HUES48 (cell line): ENCODE data around the gene KLHL20.
A peak's percentile ranks its signal among the peaks of the same experiment; 100 is the strongest.
"Not testable (repeated sequence)": the region's sequence is repeated elsewhere in the genome, so short reads cannot be mapped to it uniquely, and the experiment has no call there.

ENCODE experiments used
- H3K27ac ChIP-seq: one replicate; pipeline ENCODE4 v1.7.0; 2013; ENCODE audit warnings: low read depth, low read length, inconsistent platforms
- H3K27me3 ChIP-seq: 2 replicates; pipeline ENCODE4 v1.6.1; 2013; ENCODE audit warnings: mild to moderate bottlenecking, low read length; ENCODE audit not compliant: control insufficient read depth, insufficient read depth
- H3K36me3 ChIP-seq: 2 replicates; pipeline ENCODE4 v1.6.1; 2013; ENCODE audit warnings: low read length; ENCODE audit not compliant: control insufficient read depth, insufficient read depth
- H3K4me1 ChIP-seq: 2 replicates; pipeline ENCODE4 v1.6.1; 2013; ENCODE audit warnings: mild to moderate bottlenecking, low read length; ENCODE audit not compliant: control insufficient read depth, insufficient read depth
- H3K4me3 ChIP-seq: 2 replicates; pipeline ENCODE4 v1.5.1; 2013; ENCODE audit warnings: mild to moderate bottlenecking, low read depth, low read length
- H3K9ac ChIP-seq: 2 replicates; pipeline ENCODE4 v1.6.1; 2013; ENCODE audit warnings: mild to moderate bottlenecking, low read depth, low read length, moderate library complexity
- H3K9me3 ChIP-seq: 2 replicates; pipeline ENCODE4 v1.6.1; 2013; ENCODE audit warnings: low read length; ENCODE audit not compliant: control insufficient read depth, insufficient read depth

The KLHL20 gene

DNA sequence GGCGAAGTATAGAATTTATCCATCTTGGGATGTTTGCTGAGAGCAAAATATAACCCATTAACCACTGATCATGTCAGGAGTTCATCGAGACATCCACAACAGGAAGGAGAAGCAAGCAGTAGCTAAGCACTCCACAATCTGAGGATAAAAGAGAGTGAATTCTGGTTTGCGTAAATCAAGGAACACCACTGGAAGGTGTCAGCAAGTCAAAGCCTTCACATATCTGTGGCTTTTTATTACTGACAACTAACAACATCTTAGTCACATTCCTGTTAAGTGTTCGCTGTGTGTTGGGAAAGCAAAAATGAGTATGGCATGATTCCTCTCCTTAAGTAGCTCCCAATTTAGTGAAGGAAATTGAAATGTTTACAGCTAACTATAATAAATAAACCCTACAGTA is 65.2 kb downstream of the KLHL20 start:
- H3K4me1 ChIP-seq = no peaks in the 10 kb centered on the region
- H3K9me3 ChIP-seq = no peaks in the 10 kb centered on the region
- no peak overlapping the region for H3K4me3 ChIP-seq
- no peak overlapping the region for H3K27ac ChIP-seq
- peaks cover 41% of the 10 kb centered on the region for H3K36me3 ChIP-seq
- no peaks in the 10 kb centered on the region for H3K27me3 ChIP-seq
- H3K9ac ChIP-seq = no peak overlapping the region

DNA sequence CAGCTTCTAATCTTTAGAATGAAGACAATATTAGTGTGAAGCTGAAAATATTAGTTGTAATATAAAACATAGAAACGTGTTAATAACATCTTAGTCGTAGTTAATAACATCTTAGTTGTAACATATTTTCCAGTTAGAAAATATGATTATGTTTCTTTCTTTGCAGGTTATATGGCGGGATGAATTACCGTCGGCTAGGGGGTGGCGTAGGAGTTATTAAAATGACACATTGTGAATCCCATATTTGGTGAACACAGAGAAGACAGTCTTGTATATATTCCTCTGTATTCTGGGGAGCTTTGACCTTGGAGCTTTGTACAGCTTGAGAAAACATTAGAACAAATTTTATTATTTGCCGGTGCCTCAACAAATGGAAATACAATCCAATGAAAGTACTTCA is 70.2 kb downstream of the KLHL20 start:
- Histone ChIP-seq H3K36me3 (peaks cover 46% of the 10 kb centered on the region), H3K4me3 (no peak overlapping the region), H3K9ac (no peak overlapping the region), H3K27me3 (no peaks in the 10 kb centered on the region), H3K4me1 (no peaks in the 10 kb centered on the region), H3K9me3 (no peaks in the 10 kb centered on the region), H3K27ac (no peak overlapping the region)

DNA sequence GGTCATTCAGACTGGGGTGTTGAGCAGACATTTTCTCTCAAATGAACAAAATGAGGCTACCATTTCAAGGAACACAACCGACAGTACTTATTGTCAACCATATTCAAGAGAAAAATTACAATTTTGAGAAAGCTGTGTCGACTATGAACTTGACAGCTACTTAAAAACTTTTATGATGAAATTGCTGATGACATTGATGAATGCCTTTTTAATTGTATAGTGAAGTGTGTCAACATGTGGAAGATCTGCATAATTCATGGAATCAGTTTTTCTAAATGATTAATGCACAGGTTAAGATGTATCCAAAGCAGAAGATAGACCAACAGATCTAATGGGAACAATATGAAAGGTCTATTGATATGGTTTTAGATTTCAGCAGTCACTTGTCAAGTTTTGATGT is 75.1 kb downstream of the KLHL20 start:
- H3K9me3 ChIP-seq = no peaks in the 10 kb centered on the region
- H3K27ac ChIP-seq = no peak overlapping the region
- peaks cover 27% of the 10 kb centered on the region for H3K36me3 ChIP-seq
- H3K27me3 ChIP-seq = no peaks in the 10 kb centered on the region
- H3K4me1 ChIP-seq = peaks cover 12% of the 10 kb centered on the region; the same call in 1 of the 2 replicates
- no peak overlapping the region for H3K4me3 ChIP-seq
- no peak overlapping the region for H3K9ac ChIP-seq

DNA sequence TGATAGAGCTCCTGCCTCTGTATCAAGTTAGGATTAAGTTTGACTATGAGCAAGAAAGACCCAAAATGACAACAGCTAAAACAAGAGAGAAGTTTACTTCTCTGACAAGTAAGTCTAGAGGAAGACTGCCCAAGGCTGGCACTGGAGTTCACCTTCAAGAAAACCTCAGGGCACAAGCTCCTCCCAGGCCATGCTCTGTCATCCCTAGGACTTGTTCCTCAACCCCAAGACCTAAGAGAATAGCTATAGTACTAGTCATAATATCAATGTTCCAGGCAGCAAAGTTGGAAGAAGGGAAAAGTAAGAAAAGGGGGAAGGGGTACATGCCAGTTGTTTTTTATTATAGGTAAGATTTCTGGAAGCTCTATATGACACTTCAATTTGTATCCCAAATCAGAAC is 83.3 kb downstream of the KLHL20 start:
- H3K9ac ChIP-seq = no peak overlapping the region

DNA sequence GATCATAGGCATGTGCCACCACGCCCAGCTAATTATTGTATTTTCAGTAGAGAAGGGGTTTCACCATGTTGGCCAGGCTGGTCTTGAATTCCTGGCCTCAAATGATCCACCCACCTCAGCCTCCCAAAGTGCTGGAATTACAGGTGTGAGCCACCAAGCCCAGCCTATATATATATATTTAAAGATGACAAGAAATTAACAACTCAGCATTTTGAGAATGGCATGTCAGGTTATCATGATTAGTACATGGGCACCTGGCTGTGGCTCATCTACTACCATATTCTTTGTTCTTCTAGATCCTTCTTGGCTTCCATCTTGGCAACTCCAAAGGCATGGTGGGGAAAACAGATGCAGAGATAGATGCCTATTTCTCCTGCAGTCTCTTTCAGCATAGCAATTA is 85.2 kb downstream of the KLHL20 start:
- H3K27me3 ChIP-seq, H3K9me3 ChIP-seq, H3K27ac ChIP-seq, H3K9ac ChIP-seq, H3K4me3 ChIP-seq, H3K4me1 ChIP-seq: not testable (repeated sequence)
- peaks cover 54% of the 10 kb centered on the region for H3K36me3 ChIP-seq

More for the DNA sequence above, 83.3 kb downstream of the KLHL20 start:
- Histone ChIP-seq H3K4me3 (no peak overlapping the region), H3K36me3 (peaks cover 44% of the 10 kb centered on the region), H3K9me3 (peaks cover 3% of the 10 kb centered on the region; the same call in 1 of the 2 replicates), H3K27me3 (no peaks in the 10 kb centered on the region), H3K4me1 (no peaks in the 10 kb centered on the region), H3K27ac (no peak overlapping the region)

DNA sequence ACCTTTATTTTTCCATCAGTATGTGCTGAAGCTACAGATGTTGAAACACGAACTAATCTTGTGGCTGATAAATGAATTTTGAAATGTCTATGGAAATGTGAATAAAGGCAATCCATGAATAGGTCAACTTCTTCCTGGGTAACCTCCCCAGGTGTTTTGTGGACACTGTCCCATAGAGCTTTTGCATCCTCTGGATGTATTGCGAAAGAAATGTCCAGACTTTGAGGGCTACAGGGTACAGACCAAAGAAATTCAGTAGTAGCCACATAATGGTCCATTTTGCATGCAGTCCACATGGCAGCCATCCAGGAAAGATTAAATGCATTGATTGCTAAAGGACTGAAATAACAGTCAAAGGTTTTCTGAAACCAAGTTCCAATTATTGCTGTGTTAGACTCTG is 88.2 kb downstream of the KLHL20 start:
- Histone ChIP-seq H3K4me1 (no peaks in the 10 kb centered on the region), H3K27ac (no peak overlapping the region), H3K36me3 (peaks cover 77% of the 10 kb centered on the region), H3K9ac (no peak overlapping the region), H3K27me3 (no peaks in the 10 kb centered on the region), H3K9me3 (no peaks in the 10 kb centered on the region), H3K4me3 (no peak overlapping the region)

DNA sequence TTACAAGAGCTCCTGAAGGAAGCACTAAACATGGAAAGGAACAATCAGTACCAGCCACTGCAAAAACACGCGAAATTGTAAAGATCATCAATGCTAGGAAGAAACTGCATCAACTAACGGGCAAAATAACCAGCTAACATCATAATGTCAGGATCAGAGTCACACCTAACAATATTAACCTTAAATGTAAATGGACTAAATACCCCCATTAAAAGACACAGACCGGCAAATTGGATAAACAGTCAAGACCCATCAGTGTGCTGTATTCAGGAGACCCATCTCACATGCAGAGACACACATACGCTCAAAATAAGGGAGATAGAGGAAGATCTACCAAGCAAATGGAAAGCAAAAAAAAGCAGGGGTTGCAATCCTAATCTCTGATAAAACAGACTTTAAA is 98.9 kb downstream of the KLHL20 start:
- H3K4me1 ChIP-seq, H3K9me3 ChIP-seq, H3K27ac ChIP-seq, H3K9ac ChIP-seq, H3K4me3 ChIP-seq, H3K27me3 ChIP-seq: not testable (repeated sequence)
- H3K36me3 ChIP-seq = peaks cover 21% of the 10 kb centered on the region

DNA sequence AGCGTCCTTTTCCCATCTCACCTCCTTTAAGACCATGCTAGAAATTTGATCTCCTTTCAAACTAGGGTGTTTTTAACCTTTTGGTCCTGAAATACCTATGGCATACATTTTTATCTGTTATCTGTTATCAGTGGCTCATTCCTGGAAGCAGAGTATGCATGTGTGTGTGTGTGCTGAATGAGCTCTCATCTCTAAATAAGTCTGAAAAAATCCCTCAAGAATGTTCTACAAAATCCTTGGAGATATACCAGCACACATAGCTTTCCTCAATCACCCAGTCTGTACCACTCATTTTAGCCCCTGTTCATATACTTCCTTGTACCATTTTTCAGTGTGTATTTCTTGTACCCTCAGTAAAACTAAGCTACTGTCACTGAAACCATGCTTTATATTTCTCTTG is 103.7 kb downstream of the KLHL20 start:
- no peaks in the 10 kb centered on the region for H3K27me3 ChIP-seq
- H3K27ac ChIP-seq = no peak overlapping the region
- no peaks in the 10 kb centered on the region for H3K9me3 ChIP-seq
- H3K4me3 ChIP-seq = no peak overlapping the region
- peaks cover 24% of the 10 kb centered on the region for H3K36me3 ChIP-seq
- peaks cover 4% of the 10 kb centered on the region; the same call in 1 of the 2 replicates for H3K4me1 ChIP-seq
- H3K9ac ChIP-seq = no peak overlapping the region

DNA sequence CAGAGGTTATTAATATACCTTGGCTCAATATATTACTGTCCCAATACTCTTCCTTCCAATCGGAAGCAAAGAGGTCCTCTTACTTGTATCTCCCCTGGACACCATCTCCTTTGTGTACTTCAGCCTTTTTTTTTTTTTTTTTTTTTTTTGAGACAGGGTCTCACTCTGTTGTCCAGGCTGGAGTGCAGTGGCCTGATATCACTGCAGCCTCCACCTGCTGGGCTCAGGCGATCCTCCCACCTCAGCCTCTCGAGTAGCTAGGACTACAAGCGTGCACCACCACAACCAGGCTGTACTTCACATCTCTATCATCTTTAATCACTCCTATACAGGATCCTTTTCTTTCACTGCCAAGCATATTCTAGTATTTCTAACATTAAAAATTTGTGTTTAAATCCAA is 106.9 kb downstream of the KLHL20 start:
- no peaks in the 10 kb centered on the region for H3K27me3 ChIP-seq
- no peaks in the 10 kb centered on the region for H3K9me3 ChIP-seq
- no peak overlapping the region for H3K4me3 ChIP-seq
- peaks cover 4% of the 10 kb centered on the region; the same call in 1 of the 2 replicates for H3K4me1 ChIP-seq
- H3K9ac ChIP-seq = no peak overlapping the region
- no peak overlapping the region for H3K27ac ChIP-seq
- peaks cover 24% of the 10 kb centered on the region for H3K36me3 ChIP-seq

DNA sequence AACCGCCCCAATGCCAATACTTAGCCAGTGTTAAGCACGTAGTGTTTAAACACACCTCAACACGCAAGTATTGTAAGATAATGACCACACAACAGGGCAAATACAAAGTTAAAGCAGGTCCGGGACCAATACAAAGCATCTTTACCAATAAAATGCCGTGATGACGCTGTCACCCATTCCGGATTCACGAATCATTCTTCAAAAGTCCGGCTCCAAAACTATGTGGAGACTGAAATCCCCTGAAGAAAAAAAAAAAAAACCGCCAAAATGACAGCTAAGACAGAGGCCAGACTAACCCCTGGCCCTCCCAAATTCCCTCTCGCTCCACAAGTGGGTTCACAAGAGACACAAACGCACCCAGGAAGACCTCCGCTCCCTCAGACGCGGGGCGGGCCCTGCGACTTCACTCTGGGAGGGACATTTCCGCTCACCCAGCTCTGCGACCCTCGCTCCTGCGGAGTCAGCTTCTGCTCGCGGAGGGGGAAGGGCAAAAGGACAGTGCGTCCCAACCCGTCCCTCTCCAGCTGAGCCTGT is 109.1 kb downstream of the KLHL20 start:
- peak overlapping the region; percentile 97 for H3K4me3 ChIP-seq
- peak overlapping the region; percentile 100 for H3K27ac ChIP-seq
- H3K4me1 ChIP-seq = peaks cover 4% of the 10 kb centered on the region; the same call in 1 of the 2 replicates
- H3K9ac ChIP-seq = peak overlapping the region; percentile 98
- no peaks in the 10 kb centered on the region for H3K9me3 ChIP-seq
- H3K27me3 ChIP-seq = no peaks in the 10 kb centered on the region
- H3K36me3 ChIP-seq = peaks cover 29% of the 10 kb centered on the region

DNA sequence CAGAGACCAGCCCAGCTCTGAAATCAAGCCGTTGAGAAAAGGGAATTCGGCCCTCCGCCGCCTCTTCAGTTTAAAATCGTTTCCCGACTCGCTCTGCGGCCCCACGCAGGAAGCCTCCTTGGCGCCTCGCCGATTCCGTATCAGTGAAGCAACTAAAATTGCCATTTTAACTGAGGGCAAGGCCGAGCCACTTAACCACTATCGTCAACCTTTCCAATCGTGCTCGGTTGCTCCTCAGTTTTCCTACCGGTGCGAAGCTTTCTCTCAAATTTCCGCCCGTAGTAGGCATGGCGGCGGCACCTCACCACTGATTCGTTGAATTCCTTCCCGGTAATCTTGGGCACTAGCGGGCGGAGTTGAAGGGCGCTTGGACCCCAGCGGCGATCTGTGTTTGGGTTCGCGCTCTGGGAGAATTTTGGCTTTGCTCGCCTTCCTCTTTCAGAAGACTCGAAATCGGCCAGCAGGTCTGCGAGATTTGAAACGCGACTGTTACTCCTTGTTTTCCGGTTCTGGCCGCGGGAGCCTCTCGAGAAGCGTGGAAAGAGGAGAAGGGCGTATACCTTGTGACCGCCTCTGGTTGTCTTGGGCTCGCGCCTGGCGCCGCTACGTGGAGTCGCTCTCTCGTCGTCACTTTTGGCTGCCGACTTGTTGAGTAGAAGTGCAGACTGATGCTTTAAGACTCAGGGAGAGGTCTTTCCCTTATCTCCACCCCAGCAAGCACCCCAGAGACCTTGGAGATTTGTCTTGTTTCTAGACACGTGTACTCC is 109.7 kb downstream of the KLHL20 start, which contains the start of the genes CENPL and DARS2:
Gene CENPL, minus strand, starts transcription at position 569 of the 767 bp plus-strand sequence. CDS start 13,584 bp downstream, outside the sequence.
Gene DARS2, plus strand, starts transcription at position 359 of the 767 bp plus-strand sequence. CDS start 557 bp downstream, outside the sequence.
- peaks cover 4% of the 10 kb centered on the region; the same call in 1 of the 2 replicates for H3K4me1 ChIP-seq

More for the DNA sequence above, 109.7 kb downstream of the KLHL20 start, which contains the start of the genes CENPL and DARS2:
- Histone ChIP-seq H3K9me3 (no peaks in the 10 kb centered on the region), H3K4me3 (peak within 1 kb of the TSS; percentile 97), H3K9ac (peak within 1 kb of the TSS; percentile 98), H3K36me3 (peaks cover 30% of the 10 kb centered on the region), H3K27me3 (no peaks in the 10 kb centered on the region), H3K27ac (peak within 1 kb of the TSS; percentile 100)
